NCI-H187 treated with DMSO at 0.1 percent for 48 hours (cell line): ENCODE measurements around the gene EVA1A.
"Not testable (repeated sequence)": the region's sequence is repeated elsewhere in the genome, so short reads cannot be mapped to it uniquely, and the experiment has no call there.

Experiments
- DNase-seq: peaks from one replicate; lab custom pipeline; 2025; lab: John Stamatoyannopoulos, UW

Gene EVA1A

GRCh38 chr2:75517547-75518230 is 43.0 kb downstream of the EVA1A start:
- DNase-seq: no peak

- no peak for DNase-seq
Observed at GRCh38 chr2:75516378-75517360, 44.1 kb downstream of the EVA1A start.

- DNase-seq: no peak
Observed at GRCh38 chr2:75515584-75516368, 45.0 kb downstream of the EVA1A start.

- no peak for DNase-seq
Observed at GRCh38 chr2:75513616-75514170, 47.0 kb downstream of the EVA1A start.

GRCh38 chr2:75512455-75513212 is 48.1 kb downstream of the EVA1A start:
- DNase-seq: no peak

GRCh38 chr2:75506101-75506697 is 54.5 kb downstream of the EVA1A start:
- DNase-seq: no peak

- no peak for DNase-seq
Observed at GRCh38 chr2:75505012-75505411, 55.7 kb downstream of the EVA1A start.

GRCh38 chr2:75503048-75503607 is 57.6 kb downstream of the EVA1A start:
- DNase-seq: no peak

- DNase-seq: no peak
Observed at GRCh38 chr2:75500633-75501032, 60.1 kb downstream of the EVA1A start.

GRCh38 chr2:75499534-75499933 is 61.2 kb downstream of the EVA1A start:
- DNase-seq: no peak

- no peak for DNase-seq
Observed at GRCh38 chr2:75498907-75499306, 61.8 kb downstream of the EVA1A start.

GRCh38 chr2:75497256-75497655 is 63.5 kb downstream of the EVA1A start:
- DNase-seq: no peak

GRCh38 chr2:75495862-75496261 is 64.9 kb downstream of the EVA1A start:
- DNase-seq: no peak

GRCh38 chr2:75494137-75494769 is 66.5 kb downstream of the EVA1A start:
- no peak for DNase-seq

GRCh38 chr2:75493230-75493629 is 67.5 kb downstream of the EVA1A start:
- DNase-seq: no peak

- DNase-seq: no peak
Observed at GRCh38 chr2:75491129-75491753, 69.5 kb downstream of the EVA1A start.

GRCh38 chr2:75489721-75490120 is 71.0 kb downstream of the EVA1A start:
- no peak for DNase-seq

- DNase-seq: no peak
Observed at GRCh38 chr2:75488157-75488556, 72.6 kb downstream of the EVA1A start.

GRCh38 chr2:75486735-75487134 is 74.0 kb downstream of the EVA1A start:
- DNase-seq: not testable (repeated sequence)

- no peak for DNase-seq
Observed at GRCh38 chr2:75484840-75485239, 75.9 kb downstream of the EVA1A start.
